GM21786 (cell line): Measurements from ENCODE around the gene SH3PXD2B.
"Not testable (repeated sequence)": the region's sequence is repeated elsewhere in the genome, so short reads cannot be mapped to it uniquely, and the experiment has no call there.

ENCODE experiments used
- ATAC-seq: cut with Tn5 transposase; IDR thresholded peaks from one replicate; pipeline ENCODE4 v1.9.1; 2021; ENCODE audit not compliant: unreplicated experiment

The SH3PXD2B gene

GRCh38 chr5:172347496-172348052 lies 106.8 kb downstream of the SH3PXD2B start:
- ATAC-seq: no peak

DNA sequence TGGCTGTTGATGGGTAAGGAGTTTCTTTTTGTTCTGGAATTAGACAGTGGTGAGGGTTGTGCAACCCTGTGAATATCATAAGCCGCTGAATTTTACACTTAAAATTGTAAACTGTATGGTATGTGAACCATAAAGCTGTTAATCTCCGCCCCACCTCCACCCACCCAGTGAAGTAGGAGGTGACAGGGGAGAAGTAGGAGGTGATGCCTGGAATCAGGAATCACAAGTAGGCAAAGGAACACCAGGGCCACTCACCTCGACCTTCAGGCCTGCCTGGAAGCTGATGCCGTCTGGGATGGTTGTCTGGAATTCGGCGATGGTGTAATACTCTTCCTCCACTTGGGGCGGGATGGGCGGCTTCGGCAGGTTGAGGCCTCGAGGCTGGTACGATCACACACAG lies 108.4 kb downstream of the SH3PXD2B start:
- no peak for ATAC-seq

DNA sequence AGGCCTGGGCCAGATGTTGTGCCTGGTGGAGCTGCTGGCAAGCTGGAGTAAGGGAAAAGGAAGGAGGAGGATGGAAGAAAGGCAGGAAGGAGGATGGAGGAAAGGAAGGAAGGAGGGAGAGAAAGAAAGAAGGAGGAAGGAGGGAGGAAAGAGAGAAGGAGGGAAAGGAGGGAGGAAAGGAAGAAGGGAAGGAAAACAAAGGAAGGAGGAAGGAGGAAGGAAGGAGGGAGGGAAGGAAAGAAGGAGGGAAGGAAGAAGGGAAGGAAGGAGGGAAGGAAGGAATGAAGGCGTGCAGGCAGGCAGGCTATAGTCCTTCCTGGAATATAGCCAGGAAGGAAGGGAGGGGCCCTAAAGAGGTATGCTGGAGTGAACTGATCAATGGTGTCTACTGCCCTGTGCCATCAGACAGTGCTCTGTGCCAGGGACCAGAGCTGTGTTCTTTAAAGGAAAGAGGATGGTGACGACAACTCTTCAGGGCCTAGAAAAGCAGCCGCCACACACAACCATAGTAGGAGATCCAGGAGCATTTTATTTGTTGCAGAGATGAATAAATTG lies 109.4 kb downstream of the SH3PXD2B start:
- no peak for ATAC-seq

- no peak for ATAC-seq
These were observed 110.6 kb downstream of the SH3PXD2B start for GRCh38 chr5:172343741-172344140.

DNA sequence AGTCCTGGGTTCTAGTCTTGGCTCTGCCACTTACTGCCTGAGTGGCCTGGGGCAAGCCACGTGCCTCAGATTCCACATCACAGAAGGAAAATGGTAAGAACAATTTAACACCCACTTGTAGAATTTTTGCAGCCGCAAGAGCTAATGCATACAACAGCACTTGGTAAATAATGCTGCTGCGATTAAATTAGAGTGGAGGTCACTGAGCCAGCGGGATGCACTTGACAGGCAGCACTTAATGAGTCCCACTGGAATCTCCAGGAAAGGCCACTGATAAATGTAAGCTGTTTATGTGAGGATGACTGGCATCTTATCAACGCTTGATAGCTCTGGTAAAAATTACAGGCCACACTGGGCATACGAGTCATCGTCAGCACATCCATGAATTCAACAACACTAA lies 111.4 kb downstream of the SH3PXD2B start:
- ATAC-seq: no peak

- no peak for ATAC-seq
These were observed 114.8 kb downstream of the SH3PXD2B start for GRCh38 chr5:172339264-172340180.

- ATAC-seq: no peak
These were observed 117.5 kb downstream of the SH3PXD2B start for GRCh38 chr5:172336676-172337285.

DNA sequence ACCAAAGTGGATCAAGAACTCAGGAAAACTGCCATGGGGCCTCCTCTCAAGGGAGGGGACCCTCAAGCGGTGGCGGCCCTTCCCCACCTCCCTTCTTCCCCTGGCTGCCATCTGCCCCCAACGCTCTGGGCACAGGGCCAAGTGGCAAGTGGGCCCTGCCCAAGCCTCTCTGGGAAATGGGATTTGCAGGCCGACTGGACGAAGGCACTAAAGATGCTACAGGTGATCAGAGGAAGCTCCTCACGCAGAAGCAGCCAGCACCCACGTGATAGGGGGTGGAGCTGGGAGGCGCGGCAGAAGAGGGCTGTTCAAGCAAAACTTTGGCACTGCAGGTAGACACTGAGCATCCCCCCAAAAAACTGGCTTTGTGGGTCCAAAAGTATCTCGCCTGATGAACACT lies 118.1 kb downstream of the SH3PXD2B start:
- ATAC-seq: no peak

GRCh38 chr5:172335721-172336120 lies 118.6 kb downstream of the SH3PXD2B start:
- ATAC-seq: no peak

- ATAC-seq: no peak
These were observed 119.7 kb downstream of the SH3PXD2B start for GRCh38 chr5:172334641-172335040.

DNA sequence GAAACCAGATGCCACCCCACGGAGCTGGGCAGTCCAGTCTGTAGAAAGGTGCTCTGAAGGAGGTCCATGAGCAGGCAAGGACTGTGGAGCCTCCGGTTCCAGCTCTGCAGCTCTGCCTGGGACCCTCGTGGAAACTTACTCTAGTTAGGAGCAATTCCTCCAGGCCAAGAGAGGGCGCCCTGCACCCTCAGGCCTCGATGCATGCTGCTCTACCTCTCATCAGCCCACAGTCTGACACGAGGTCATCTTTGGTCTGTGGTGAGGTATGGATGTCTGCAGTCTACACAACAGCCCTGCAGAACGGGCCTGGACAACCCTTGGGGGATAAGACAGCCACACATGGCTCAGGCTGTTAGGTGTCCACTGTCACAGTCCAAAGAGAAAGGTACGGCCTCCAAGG lies 120.1 kb downstream of the SH3PXD2B start:
- no peak for ATAC-seq

DNA sequence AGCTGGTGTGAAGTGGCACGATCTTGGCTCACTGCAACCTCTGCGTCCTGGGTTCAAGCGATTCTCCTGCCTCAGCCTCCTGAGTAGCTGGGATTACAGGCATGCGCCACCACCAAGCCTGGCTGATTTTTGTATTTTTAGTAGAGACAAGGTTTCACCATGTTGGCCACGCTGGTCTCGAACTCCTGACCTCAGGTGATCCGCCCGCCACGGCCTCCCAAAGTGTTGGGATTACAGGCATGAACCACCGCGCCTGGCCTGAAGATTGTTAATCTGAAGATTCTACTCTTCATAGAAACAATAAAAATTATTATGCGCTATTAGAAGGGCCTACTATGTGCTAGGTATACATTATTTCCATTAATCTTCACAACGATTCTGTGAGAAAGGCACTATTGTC lies 127.4 kb downstream of the SH3PXD2B start:
- ATAC-seq: not testable (repeated sequence)

GRCh38 chr5:172325452-172325851 lies 128.9 kb downstream of the SH3PXD2B start:
- ATAC-seq: no peak

DNA sequence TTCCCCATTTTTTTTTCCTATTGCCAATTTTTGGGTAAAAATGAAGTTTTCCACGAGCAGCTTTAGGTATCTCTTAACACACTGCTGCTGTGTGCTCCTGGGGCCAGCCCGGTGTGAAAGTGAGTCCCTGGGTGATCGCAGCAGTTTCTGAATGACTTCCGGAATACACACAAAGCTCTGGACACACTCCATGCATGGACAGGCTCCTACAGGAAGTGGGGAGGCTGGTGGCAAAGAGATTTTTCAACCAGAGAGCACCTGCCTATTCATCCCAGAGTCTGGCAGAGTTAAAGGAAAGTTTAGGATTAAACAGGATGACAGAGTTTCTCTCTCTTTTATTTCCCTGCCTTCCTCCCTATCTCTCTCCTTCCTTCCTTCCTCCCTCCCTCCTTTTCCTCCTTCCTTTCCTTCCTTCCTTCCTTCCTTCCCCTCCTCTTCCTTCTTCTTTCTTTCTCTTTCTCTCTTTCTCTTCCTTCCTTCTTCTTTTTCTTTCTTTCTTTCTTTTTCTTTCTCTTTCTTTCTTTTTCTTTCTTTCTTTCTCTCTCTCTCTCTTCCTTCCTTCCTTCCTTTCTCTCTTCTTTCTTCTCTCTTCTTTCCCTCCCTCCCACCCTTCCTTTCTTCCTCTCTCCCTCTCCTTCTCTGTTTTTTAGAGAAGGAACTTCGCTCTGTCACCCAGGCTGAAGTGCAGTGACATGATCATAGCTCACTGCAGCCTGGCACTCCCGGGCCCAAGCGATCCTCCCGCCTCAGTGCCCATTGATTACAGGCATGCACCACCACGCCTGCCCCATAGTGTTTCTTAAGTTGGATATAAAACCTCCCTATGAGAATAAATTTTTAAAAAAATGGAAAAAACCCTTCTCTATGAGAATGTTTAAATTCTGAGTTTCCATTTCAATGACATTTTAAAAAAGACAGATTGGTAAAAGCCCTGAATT lies 132.0 kb downstream of the SH3PXD2B start:
- ATAC-seq: peak; percentile 83

GRCh38 chr5:172321593-172321992 lies 132.7 kb downstream of the SH3PXD2B start:
- ATAC-seq: peak; percentile 18

- no peak for ATAC-seq
These were observed 134.4 kb downstream of the SH3PXD2B start for GRCh38 chr5:172319708-172320441.

GRCh38 chr5:172315587-172316493 lies 138.5 kb downstream of the SH3PXD2B start:
- ATAC-seq: peak; percentile 60

- no peak for ATAC-seq
These were observed 140.4 kb downstream of the SH3PXD2B start for GRCh38 chr5:172313915-172314314.

DNA sequence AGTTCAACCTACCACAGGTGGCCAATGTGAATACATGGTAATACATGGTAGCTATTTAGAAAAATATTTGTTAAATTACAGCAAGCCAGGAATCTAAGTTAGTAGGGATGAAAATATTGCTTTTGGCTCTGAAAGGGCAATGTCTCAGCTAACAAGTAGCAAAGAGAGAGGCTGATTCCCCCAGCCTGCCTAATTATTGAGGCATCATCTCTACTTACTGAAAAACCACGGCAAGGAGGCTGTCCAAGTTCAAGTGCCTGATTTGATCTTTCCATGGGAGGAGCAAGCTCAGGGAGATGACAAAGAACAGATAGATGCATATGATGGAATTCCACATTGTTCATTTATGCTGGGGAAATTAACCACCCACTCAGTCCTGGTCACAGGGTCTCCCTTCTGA lies 142.0 kb downstream of the SH3PXD2B start:
- no peak for ATAC-seq
